ENCODE results near the gene SND1.
"Not testable (repeated sequence)": the region's sequence is repeated elsewhere in the genome, so short reads cannot be mapped to it uniquely, and the experiment has no call there.

SND1 gene

GRCh38 chr7:128108641-128109423 lies 456.8 kb downstream of the SND1 start:
- Histone ChIP-seq H3K27me3 (ENCODE audit: control insufficient read depth in 1 of 2, insufficient read depth in 2 of 2, low read length in 2 of 2) (peaks cover 4 to 20% of the 10 kb centered on the region in 2 donors), H3K9ac (ENCODE audit: low read length) (no peak overlapping the region), H3K4me1 (ENCODE audit: insufficient read depth, low read length) (peaks cover 3% of the 10 kb centered on the region), H3K36me3 (ENCODE audit: insufficient read depth, low read length) (no peaks in the 10 kb centered on the region), H3K27ac (ENCODE audit: low read depth, low read length) (no peak overlapping the region), H3K9me3 (ENCODE audit: low read length) (no peaks in the 10 kb centered on the region), H3K4me3 (ENCODE audit: low read depth in 1 of 2, low read length in 2 of 2) (no peak overlapping the region)

GRCh38 chr7:128109424-128109969 lies 457.5 kb downstream of the SND1 start:
- H3K4me3 ChIP-seq (ENCODE audit: low read depth in 1 of 2, low read length in 2 of 2); H3K4me1 ChIP-seq (ENCODE audit: insufficient read depth, low read length); H3K27ac ChIP-seq (ENCODE audit: low read depth, low read length); H3K9me3 ChIP-seq (ENCODE audit: low read length); H3K9ac ChIP-seq (ENCODE audit: low read length); H3K36me3 ChIP-seq (ENCODE audit: insufficient read depth, low read length): not testable (repeated sequence)
- H3K27me3 ChIP-seq (ENCODE audit: control insufficient read depth in 1 of 2, insufficient read depth in 2 of 2, low read length in 2 of 2): peaks cover 2 to 16% of the 10 kb centered on the region in 2 donors

GRCh38 chr7:128110641-128111364 lies 458.8 kb downstream of the SND1 start:
- Histone ChIP-seq H3K27ac (ENCODE audit: low read depth, low read length) (no peak overlapping the region), H3K4me1 (ENCODE audit: insufficient read depth, low read length) (no peaks in the 10 kb centered on the region), H3K27me3 (ENCODE audit: control insufficient read depth in 1 of 2, insufficient read depth in 2 of 2, low read length in 2 of 2) (peaks cover 0 to 8% of the 10 kb centered on the region in 2 donors), H3K4me3 (ENCODE audit: low read depth in 1 of 2, low read length in 2 of 2) (no peak overlapping the region), H3K9me3 (ENCODE audit: low read length) (no peaks in the 10 kb centered on the region), H3K36me3 (ENCODE audit: insufficient read depth, low read length) (no peaks in the 10 kb centered on the region), H3K9ac (ENCODE audit: low read length) (no peak overlapping the region)

GRCh38 chr7:128112018-128112780 lies 460.2 kb downstream of the SND1 start:
- H3K4me3 ChIP-seq (ENCODE audit: low read depth in 1 of 2, low read length in 2 of 2): no peak overlapping the region
- no peak overlapping the region for H3K27ac ChIP-seq (ENCODE audit: low read depth, low read length)
- H3K9ac ChIP-seq (ENCODE audit: low read length): no peak overlapping the region
- H3K9me3 ChIP-seq (ENCODE audit: low read length): no peaks in the 10 kb centered on the region
- no peaks in the 10 kb centered on the region for H3K27me3 ChIP-seq (ENCODE audit: control insufficient read depth in 1 of 2, insufficient read depth in 2 of 2, low read length in 2 of 2)
- H3K36me3 ChIP-seq (ENCODE audit: insufficient read depth, low read length): no peaks in the 10 kb centered on the region
- no peaks in the 10 kb centered on the region for H3K4me1 ChIP-seq (ENCODE audit: insufficient read depth, low read length)

- H3K27me3 ChIP-seq (ENCODE audit: control insufficient read depth in 1 of 2, insufficient read depth in 2 of 2, low read length in 2 of 2): no peaks in the 10 kb centered on the region
- no peaks in the 10 kb centered on the region for H3K4me1 ChIP-seq (ENCODE audit: insufficient read depth, low read length)
- H3K4me3 ChIP-seq (ENCODE audit: low read depth in 1 of 2, low read length in 2 of 2): no peak overlapping the region
- no peak overlapping the region for H3K27ac ChIP-seq (ENCODE audit: low read depth, low read length)
- no peaks in the 10 kb centered on the region for H3K36me3 ChIP-seq (ENCODE audit: insufficient read depth, low read length)
- no peaks in the 10 kb centered on the region for H3K9me3 ChIP-seq (ENCODE audit: low read length)
- H3K9ac ChIP-seq (ENCODE audit: low read length): no peak overlapping the region
Observed at GRCh38 chr7:128112781-128113221, 460.8 kb downstream of the SND1 start.

GRCh38 chr7:128113839-128114238 lies 461.8 kb downstream of the SND1 start:
- Histone ChIP-seq H3K9ac (ENCODE audit: low read length) (no peak overlapping the region), H3K9me3 (ENCODE audit: low read length) (no peaks in the 10 kb centered on the region), H3K4me1 (ENCODE audit: insufficient read depth, low read length) (no peaks in the 10 kb centered on the region)

GRCh38 chr7:128114806-128115205 lies 462.8 kb downstream of the SND1 start:
- no peaks in the 10 kb centered on the region for H3K4me1 ChIP-seq (ENCODE audit: insufficient read depth, low read length)
- no peak overlapping the region for H3K9ac ChIP-seq (ENCODE audit: low read length)
- no peak overlapping the region for H3K4me3 ChIP-seq (ENCODE audit: low read depth in 1 of 2, low read length in 2 of 2)
- no peaks in the 10 kb centered on the region for H3K36me3 ChIP-seq (ENCODE audit: insufficient read depth, low read length)
- no peaks in the 10 kb centered on the region for H3K27me3 ChIP-seq (ENCODE audit: control insufficient read depth in 1 of 2, insufficient read depth in 2 of 2, low read length in 2 of 2)
- no peaks in the 10 kb centered on the region for H3K9me3 ChIP-seq (ENCODE audit: low read length)
- H3K27ac ChIP-seq (ENCODE audit: low read depth, low read length): no peak overlapping the region

More at GRCh38 chr7:128113839-128114238, 461.8 kb downstream of the SND1 start:
- no peaks in the 10 kb centered on the region for H3K27me3 ChIP-seq (ENCODE audit: control insufficient read depth in 1 of 2, insufficient read depth in 2 of 2, low read length in 2 of 2)
- H3K4me3 ChIP-seq (ENCODE audit: low read depth in 1 of 2, low read length in 2 of 2): no peak overlapping the region
- H3K27ac ChIP-seq (ENCODE audit: low read depth, low read length): no peak overlapping the region
- H3K36me3 ChIP-seq (ENCODE audit: insufficient read depth, low read length): no peaks in the 10 kb centered on the region

- no peak overlapping the region for H3K9ac ChIP-seq (ENCODE audit: low read length)
- H3K36me3 ChIP-seq (ENCODE audit: insufficient read depth, low read length): no peaks in the 10 kb centered on the region
- H3K9me3 ChIP-seq (ENCODE audit: low read length): no peaks in the 10 kb centered on the region
- no peaks in the 10 kb centered on the region for H3K4me1 ChIP-seq (ENCODE audit: insufficient read depth, low read length)
- H3K27me3 ChIP-seq (ENCODE audit: control insufficient read depth in 1 of 2, insufficient read depth in 2 of 2, low read length in 2 of 2): no peaks in the 10 kb centered on the region
- H3K4me3 ChIP-seq (ENCODE audit: low read depth in 1 of 2, low read length in 2 of 2): no peak overlapping the region
- no peak overlapping the region for H3K27ac ChIP-seq (ENCODE audit: low read depth, low read length)
Observed at GRCh38 chr7:128115336-128115820, 463.4 kb downstream of the SND1 start.

- H3K27ac ChIP-seq (ENCODE audit: low read depth, low read length): no peak overlapping the region
Observed at GRCh38 chr7:128115821-128116723, 464.1 kb downstream of the SND1 start.

GRCh38 chr7:128116740-128117139 lies 464.7 kb downstream of the SND1 start:
- H3K27ac ChIP-seq (ENCODE audit: low read depth, low read length): no peak overlapping the region
- H3K36me3 ChIP-seq (ENCODE audit: insufficient read depth, low read length): no peaks in the 10 kb centered on the region
- no peak overlapping the region for H3K9ac ChIP-seq (ENCODE audit: low read length)
- H3K4me1 ChIP-seq (ENCODE audit: insufficient read depth, low read length): no peaks in the 10 kb centered on the region
- no peaks in the 10 kb centered on the region for H3K9me3 ChIP-seq (ENCODE audit: low read length)
- no peak overlapping the region for H3K4me3 ChIP-seq (ENCODE audit: low read depth in 1 of 2, low read length in 2 of 2)
- H3K27me3 ChIP-seq (ENCODE audit: control insufficient read depth in 1 of 2, insufficient read depth in 2 of 2, low read length in 2 of 2): no peaks in the 10 kb centered on the region

More at GRCh38 chr7:128115821-128116723, 464.1 kb downstream of the SND1 start:
- H3K27me3 ChIP-seq (ENCODE audit: control insufficient read depth in 1 of 2, insufficient read depth in 2 of 2, low read length in 2 of 2): no peaks in the 10 kb centered on the region
- H3K9me3 ChIP-seq (ENCODE audit: low read length): no peaks in the 10 kb centered on the region
- no peaks in the 10 kb centered on the region for H3K4me1 ChIP-seq (ENCODE audit: insufficient read depth, low read length)
- no peak overlapping the region for H3K9ac ChIP-seq (ENCODE audit: low read length)
- H3K36me3 ChIP-seq (ENCODE audit: insufficient read depth, low read length): no peaks in the 10 kb centered on the region
- no peak overlapping the region for H3K4me3 ChIP-seq (ENCODE audit: low read depth in 1 of 2, low read length in 2 of 2)

Data from muscle layer of colon (tissue), 2 donors.